Measurements from ENCODE around the gene NPEPPS. TPM values are rescaled to one million over a fixed set of nuclear protein-coding genes. Genes with fewer than 3 reads are reported as not detected.

The NPEPPS gene
- total RNA-seq, 2 experiments from 2014 or later, result 113 to 114 TPM

Other genes starting within 250 kb of the NPEPPS start
- 1 to 10 TPM; 4.6 to 7.8 TPM for gene EFCAB13, start 207.2 kb upstream of the NPEPPS start, total RNA-seq
- 100 to 1,000 TPM; 475 to 488 TPM for gene KPNB1, start 118.8 kb downstream of the NPEPPS start, total RNA-seq
- gene TBKBP1, start 163.1 kb downstream of the NPEPPS start, total RNA-seq, result 10 to 100 TPM; 11.3 to 13.0 TPM
- 10 to 100 TPM; 57.7 to 58.2 TPM for gene TBX21, start 202.1 kb downstream of the NPEPPS start, total RNA-seq